IMR-90 (cell line): ENCODE measurements around the gene FN3KRP. TPM values are rescaled to one million over a fixed set of nuclear protein-coding genes. Genes with fewer than 3 reads are reported as not detected.

Source experiments
- ATAC-seq: fragments of 200-7000 bp; cut with Tn5 transposase; 2 replicates; pipeline ENCODE4 v1.9.1; 2020; ENCODE audit warnings: low read depth, mild to moderate bottlenecking, moderate library complexity
- BruUV-seq: library from RNA; stranded (reverse); fragments of 400-500 nt; replicated peaks from 2 replicates; lab custom pipeline; 2021; lab: Mats Ljungman, UMichigan
- CTCF ChIA-PET: fragments of 300-600 bp; formaldehyde crosslinking; extraction: SDS; loops from one replicate; lab custom pipeline; 2021; ENCODE audit warnings: antibody characterized with exemption; lab: Yijun Ruan, JAX
- POLR2A ChIA-PET: fragments of 300-600 bp; sonication (Branson Sonifier 250); formaldehyde crosslinking; loops from one replicate; lab custom pipeline; 2022; ENCODE audit warnings: antibody characterized with exemption; ENCODE audit not compliant: unreplicated experiment; lab: Charles Lee
- DNase-seq: peaks from one replicate; pipeline ENCODE4 v3.0.0; 2013
- H2AFZ ChIP-seq: replicated peaks from 2 replicates; pipeline ENCODE3; 2013; ENCODE audit warnings: low read length, mild to moderate bottlenecking; ENCODE audit not compliant: poor library complexity
- H2AK5ac ChIP-seq: 2 replicates; pipeline ENCODE4 v1.6.1; 2013; ENCODE audit warnings: low read depth, low read length, inconsistent platforms
- H2AK9ac ChIP-seq: replicated peaks from 2 replicates; pipeline ENCODE3; 2013; ENCODE audit warnings: mild to moderate bottlenecking, low read depth, low read length, moderate library complexity; ENCODE audit not compliant: poor library complexity
- H2BK120ac ChIP-seq: 2 replicates; pipeline ENCODE4 v1.6.1; 2013; ENCODE audit warnings: low read depth, low read length, inconsistent platforms
- H2BK15ac ChIP-seq: 3 replicates; pipeline ENCODE4 v1.6.1; 2013; ENCODE audit warnings: low read depth, low read length, inconsistent platforms
- H2BK20ac ChIP-seq: 2 replicates; pipeline ENCODE4 v1.6.1; 2013; ENCODE audit warnings: low read depth, mild to moderate bottlenecking, inconsistent platforms, low read length, moderate library complexity
- H2BK5ac ChIP-seq: 2 replicates; pipeline ENCODE4 v1.6.1; 2013; ENCODE audit warnings: mild to moderate bottlenecking, low read depth, low read length, inconsistent platforms; ENCODE audit not compliant: poor library complexity, severe bottlenecking
- H3K14ac ChIP-seq: replicated peaks from 2 replicates; pipeline ENCODE4 v1.6.1; 2013; ENCODE audit warnings: low read depth, low read length, inconsistent platforms
- H3K18ac ChIP-seq: 2 replicates; pipeline ENCODE4 v1.6.1; 2013; ENCODE audit warnings: low read depth, low read length, control low read depth
- H3K23ac ChIP-seq: 2 replicates; pipeline ENCODE4 v1.6.1; 2013; ENCODE audit warnings: low read depth, low read length, inconsistent platforms
- H3K27ac ChIP-seq: 2 replicates; pipeline ENCODE4 v1.5.1; 2013; ENCODE audit warnings: mild to moderate bottlenecking, control low read depth, low read length; ENCODE audit not compliant: insufficient read depth
- H3K27me3 ChIP-seq: 2 replicates; pipeline ENCODE4 v1.6.1; 2013; ENCODE audit warnings: low read length; ENCODE audit not compliant: control insufficient read depth, insufficient read depth
- H3K36me3 ChIP-seq: 2 replicates; pipeline ENCODE4 v1.6.1; 2013; ENCODE audit warnings: low read length, mixed read lengths; ENCODE audit not compliant: control insufficient read depth, insufficient read depth
- H3K4ac ChIP-seq: 2 replicates; pipeline ENCODE4 v1.6.1; 2013; ENCODE audit warnings: low read depth, low read length, inconsistent platforms
- H3K4me1 ChIP-seq: 2 replicates; pipeline ENCODE4 v1.6.1; 2013; ENCODE audit warnings: low read length, mixed read lengths; ENCODE audit not compliant: control insufficient read depth, insufficient read depth
- H3K4me2 ChIP-seq: 2 replicates; pipeline ENCODE4 v1.6.1; 2013; ENCODE audit warnings: low read depth, mild to moderate bottlenecking, control low read depth, low read length, moderate library complexity
- H3K4me3 ChIP-seq: 2 replicates; pipeline ENCODE4 v1.5.1; 2013; ENCODE audit warnings: low read depth, mild to moderate bottlenecking, control low read depth, low read length, moderate library complexity; ENCODE audit not compliant: insufficient read depth
- H3K56ac ChIP-seq: 2 replicates; pipeline ENCODE4 v1.6.1; 2013; ENCODE audit warnings: low read length, inconsistent platforms; ENCODE audit not compliant: insufficient read depth; ENCODE audit errors: extremely low read depth
- H3K79me1 ChIP-seq, 2 experiments: 2 replicates each; pipeline ENCODE4 v1.6.1; 2013; ENCODE audit warnings: low read length in 2 of 2, inconsistent platforms in 1 of 2, low read depth in 1 of 2
- H3K9ac ChIP-seq: 2 replicates; pipeline ENCODE4 v1.6.1; 2013; ENCODE audit warnings: low read depth, low read length, control low read depth
- H3K9me1 ChIP-seq: 2 replicates; pipeline ENCODE4 v1.6.1; 2013; ENCODE audit warnings: low read length, inconsistent platforms; ENCODE audit not compliant: insufficient read depth
- H3K9me3 ChIP-seq: 2 replicates; pipeline ENCODE4 v1.6.1; 2013; ENCODE audit warnings: low read length; ENCODE audit not compliant: control insufficient read depth, insufficient read depth
- H4K20me1 ChIP-seq: 2 replicates; pipeline ENCODE4 v1.6.1; 2013; ENCODE audit warnings: low read length, inconsistent platforms; ENCODE audit not compliant: insufficient read depth
- H4K5ac ChIP-seq: 2 replicates; pipeline ENCODE4 v1.6.1; 2013; ENCODE audit warnings: mild to moderate bottlenecking, low read depth, low read length, control low read depth
- H4K8ac ChIP-seq, 2 experiments: 2 replicates each; pipeline ENCODE4 v1.6.1; 2013; ENCODE audit warnings: low read depth in 2 of 2, low read length in 2 of 2, control low read depth in 1 of 2, inconsistent platforms in 1 of 2
- H4K91ac ChIP-seq: 2 replicates; pipeline ENCODE4 v1.6.1; 2013; ENCODE audit warnings: low read depth, low read length, inconsistent platforms; ENCODE audit not compliant: insufficient read depth
- BHLHE40 ChIP-seq: fragments of 150-350 bp; IDR thresholded peaks from 2 replicates; pipeline ENCODE4 v1.6.1; 2016; ENCODE audit warnings: mild to moderate bottlenecking, low read depth, low read length
- FOS ChIP-seq: fragments of 150-350 bp; IDR thresholded peaks from 2 replicates; pipeline ENCODE4 v1.6.1; 2016; ENCODE audit warnings: low read depth, low read length
- MAZ ChIP-seq: IDR thresholded peaks from 2 replicates; pipeline ENCODE4 v1.6.1; 2012; ENCODE audit warnings: low read depth, mild to moderate bottlenecking, low read length, improper control_type of control experiment, moderate library complexity, borderline replicate concordance
- MXI1 ChIP-seq: IDR thresholded peaks from 2 replicates; pipeline ENCODE4 v1.6.1; 2012; ENCODE audit warnings: low read depth, mild to moderate bottlenecking, low read length, moderate library complexity, borderline replicate concordance
- NFE2L2 ChIP-seq: fragments of 150-350 bp; IDR thresholded peaks from 2 replicates; pipeline ENCODE4 v1.6.1; 2016; ENCODE audit warnings: low read depth, mild to moderate bottlenecking, low read length
- POLR2A ChIP-seq: IDR thresholded peaks from 2 replicates; pipeline ENCODE4 v1.6.1; 2012; ENCODE audit warnings: mild to moderate bottlenecking, low read depth, low read length
- RAD21 ChIP-seq: IDR thresholded peaks from 2 replicates; pipeline ENCODE4 v1.6.1; 2012; ENCODE audit warnings: low read length, improper control_type of control experiment
- RCOR1 ChIP-seq: IDR thresholded peaks from 2 replicates; pipeline ENCODE4 v1.6.1; 2012; ENCODE audit warnings: mild to moderate bottlenecking, low read length, improper control_type of control experiment; ENCODE audit not compliant: insufficient replicate concordance
- RFX5 ChIP-seq: IDR thresholded peaks from 2 replicates; pipeline ENCODE4 v1.8.0; 2012; ENCODE audit warnings: low read depth, mild to moderate bottlenecking, low read length, moderate library complexity
- SMC3 ChIP-seq: fragments of 150-350 bp; IDR thresholded peaks from 2 replicates; pipeline ENCODE4 v1.6.1; 2016; ENCODE audit warnings: low read depth, mild to moderate bottlenecking, antibody characterized with exemption, low read length, moderate library complexity
- WGBS, 2 experiments: methylation state at CpG; one replicate each; pipeline versions ENCODE4 v1.1.5 to v1.1.7; 2013; ENCODE audit warnings: missing lambda C conversion rate in 2 of 2; ENCODE audit not compliant: insufficient read length in 1 of 2; ENCODE audit errors: extremely low coverage in 2 of 2; 5-methylcytosine and 5-hydroxymethylcytosine counted together
- dilution Hi-C: fragments of 300-500 bp; cut with HindIII; formaldehyde crosslinking; loops from one replicate; pipeline ENCODE4 v1.14.3; 2018; ENCODE audit warnings: low sequenced_read_pairs; ENCODE audit not compliant: unreplicated experiment
- in situ Hi-C: fragments of 300-500 bp; cut with MboI; formaldehyde crosslinking; loops from 3 replicates; pipeline ENCODE4 v1.14.3; 2019; ENCODE audit warnings: low sequenced_read_pairs, inconsistent platforms, mixed read lengths
- intact Hi-C: fragments of 100-400 bp; cut with micrococcal nuclease; formaldehyde crosslinking; loops from 2 replicates; pipeline ENCODE4 v1.10.0; 2022
- polyA plus RNA-seq, 3 experiments: library from polyadenylated mRNA; depleted of rRNA; stranded (reverse); fragments of >200 nt; gene quantifications; 2 replicates each; pipeline ENCODE4 v1.2.3, GENCODE V29; 2012; ENCODE audit warnings: low replicate concordance in 1 of 3
- total RNA-seq: library from RNA; depleted of rRNA; stranded (reverse); fragments of >200 nt; gene quantifications from 2 replicates; pipeline ENCODE4 v1.2.3, GENCODE V29; 2012
- TF ChIP-seq, protein P1 (sequence below): fragments of 150-350 bp; IDR thresholded peaks from 2 replicates; pipeline ENCODE4 v1.6.1; 2016; ENCODE audit warnings: low read depth, mild to moderate bottlenecking, low read length, moderate library complexity, borderline replicate concordance
- TF ChIP-seq, protein P2 (sequence below): fragments of 150-350 bp; IDR thresholded peaks from 2 replicates; pipeline ENCODE4 v1.6.1; 2017; ENCODE audit warnings: mild to moderate bottlenecking, antibody characterized with exemption, low read length, low read depth

FN3KRP gene
- total and polyA plus RNA-seq, 2 of the 4 experiments (the other 2 are of a cell fraction) = 18.6 to 20.3 TPM

DNA sequence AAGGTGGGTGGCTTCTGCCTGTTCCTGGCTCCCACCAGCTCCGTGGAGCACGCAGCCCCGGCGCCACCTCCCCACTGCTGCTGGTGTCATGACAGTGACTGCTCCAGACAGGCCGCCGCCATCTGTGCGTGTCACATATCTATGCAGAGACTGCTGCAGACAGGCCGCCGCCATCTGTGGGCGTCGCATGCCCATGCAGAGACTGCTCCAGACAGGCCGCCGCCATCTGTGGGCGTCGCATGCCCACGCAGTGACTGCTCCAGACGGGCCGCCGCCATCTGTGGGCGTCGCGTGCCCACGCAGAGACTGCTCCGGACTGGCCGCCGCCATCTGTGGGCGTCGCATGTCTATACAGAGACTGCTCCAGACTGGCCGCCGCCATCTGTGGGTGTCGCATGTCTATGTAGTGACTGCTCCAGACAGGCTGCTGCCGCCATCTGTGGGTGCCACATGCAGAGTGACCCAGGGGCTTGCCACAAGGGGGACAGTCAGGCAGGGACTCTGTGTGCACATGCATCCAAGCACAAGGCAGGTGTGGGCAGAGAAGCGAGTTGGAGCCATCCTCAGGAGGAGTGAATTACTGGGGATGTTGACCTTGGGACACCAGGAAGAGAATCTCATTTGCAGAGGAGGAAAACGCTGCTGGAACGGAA lies 3.3 kb upstream of the FN3KRP start:
- peaks cover 7% of the 10 kb centered on the region for H3K4me1 ChIP-seq
- H3K27ac ChIP-seq = no peak overlapping the region
- peaks cover 7 to 12% of the 10 kb centered on the region in 2 experiments for H3K79me1 ChIP-seq
- H4K91ac ChIP-seq = no peak overlapping the region
- no peak overlapping the region for H2BK120ac ChIP-seq
- H2BK20ac ChIP-seq = no peak overlapping the region
- no peak overlapping the region for H3K23ac ChIP-seq
- dilution Hi-C loops (no loop called here), intact Hi-C loops (no loop called here), in situ Hi-C loops (no loop called here)
- no peak overlapping the region for H3K9ac ChIP-seq
- POLR2A ChIA-PET = no interaction called here
- no TSS peak for BruUV-seq
- ATAC-seq (no peak), DNase-seq (no peak)
- no peak overlapping the region for H3K18ac ChIP-seq
- no peak overlapping the region for H3K4me2 ChIP-seq
- no peak overlapping the region for H4K5ac ChIP-seq
- no peak overlapping the region for H2AK5ac ChIP-seq
- no peaks in the 10 kb centered on the region for H3K9me3 ChIP-seq
- no peak overlapping the region for H4K8ac ChIP-seq
- H3K27me3 ChIP-seq = peaks cover 9% of the 10 kb centered on the region; the same call in 1 of the 2 replicates
- peaks cover 6% of the 10 kb centered on the region for H3K9me1 ChIP-seq
- H3K56ac ChIP-seq = no peak overlapping the region
- H2BK5ac ChIP-seq = no peak overlapping the region
- no peak overlapping the region for H3K14ac ChIP-seq
- no peak overlapping the region for H2AFZ ChIP-seq
- H3K36me3 ChIP-seq = no peaks in the 10 kb centered on the region
- H3K4me3 ChIP-seq = no peak overlapping the region
- H2AK9ac ChIP-seq = no peak overlapping the region
- TF ChIP-seq FOS (no peak), RAD21 (no peak), POLR2A (no peak), NFE2L2 (no peak), RCOR1 (no peak), MXI1 (no peak), RFX5 (no peak), MAZ (no peak), SMC3 (no peak), BHLHE40 (no peak)
- TF ChIP-seq, protein P1, sequence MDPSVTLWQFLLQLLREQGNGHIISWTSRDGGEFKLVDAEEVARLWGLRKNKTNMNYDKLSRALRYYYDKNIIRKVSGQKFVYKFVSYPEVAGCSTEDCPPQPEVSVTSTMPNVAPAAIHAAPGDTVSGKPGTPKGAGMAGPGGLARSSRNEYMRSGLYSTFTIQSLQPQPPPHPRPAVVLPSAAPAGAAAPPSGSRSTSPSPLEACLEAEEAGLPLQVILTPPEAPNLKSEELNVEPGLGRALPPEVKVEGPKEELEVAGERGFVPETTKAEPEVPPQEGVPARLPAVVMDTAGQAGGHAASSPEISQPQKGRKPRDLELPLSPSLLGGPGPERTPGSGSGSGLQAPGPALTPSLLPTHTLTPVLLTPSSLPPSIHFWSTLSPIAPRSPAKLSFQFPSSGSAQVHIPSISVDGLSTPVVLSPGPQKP = no peak
- TF ChIP-seq, protein P2, sequence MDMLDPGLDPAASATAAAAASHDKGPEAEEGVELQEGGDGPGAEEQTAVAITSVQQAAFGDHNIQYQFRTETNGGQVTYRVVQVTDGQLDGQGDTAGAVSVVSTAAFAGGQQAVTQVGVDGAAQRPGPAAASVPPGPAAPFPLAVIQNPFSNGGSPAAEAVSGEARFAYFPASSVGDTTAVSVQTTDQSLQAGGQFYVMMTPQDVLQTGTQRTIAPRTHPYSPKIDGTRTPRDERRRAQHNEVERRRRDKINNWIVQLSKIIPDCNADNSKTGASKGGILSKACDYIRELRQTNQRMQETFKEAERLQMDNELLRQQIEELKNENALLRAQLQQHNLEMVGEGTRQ = no peak
- WGBS, 2 experiments = 91% methylated on average over 18 of the region's 35 CpGs; no CpG with 5 or more reads in 1 of the 2 experiments
- H2BK15ac ChIP-seq = no peak overlapping the region
- CTCF ChIA-PET = no interaction called here
- H4K20me1 ChIP-seq = 0 out of 2 replicates have a peak, but pooled peaks cover 4% of the 10 kb centered on the region
- no peak overlapping the region for H3K4ac ChIP-seq
